GM23248 (cell line): Measurements from ENCODE around the gene TEX264. TPM values are rescaled to one million over a fixed set of nuclear protein-coding genes. Genes with fewer than 3 reads are reported as not detected.

Source experiments
- DNase-seq: peaks from one replicate; pipeline ENCODE4 v3.0.0-alpha.2; 2015
- H2AFZ ChIP-seq: fragments of 200-600 bp; sonication (generic); 2 replicates; pipeline ENCODE4 v1.6.1; 2016; ENCODE audit warnings: antibody characterized with exemption
- H3F3A ChIP-seq: fragments of 200-600 bp; sonication (generic); 2 replicates; pipeline ENCODE4 v1.6.1; 2016; ENCODE audit warnings: mild to moderate bottlenecking, antibody characterized with exemption, mixed run types; ENCODE audit not compliant: insufficient read depth
- H3K27ac ChIP-seq: fragments of 200-600 bp; sonication (generic); 2 replicates; pipeline ENCODE4 v1.5.1; 2016; ENCODE audit warnings: mild to moderate bottlenecking
- H3K27me3 ChIP-seq: fragments of 200-600 bp; sonication (generic); replicated peaks from 2 replicates; pipeline ENCODE4 v1.6.1; 2016; ENCODE audit warnings: mild to moderate bottlenecking; ENCODE audit not compliant: insufficient read depth
- H3K36me3 ChIP-seq: fragments of 200-600 bp; sonication (generic); 2 replicates; pipeline ENCODE4 v1.6.1; 2016; ENCODE audit warnings: low read depth, mild to moderate bottlenecking
- H3K4me1 ChIP-seq: fragments of 200-600 bp; sonication (generic); 2 replicates; pipeline ENCODE4 v1.6.1; 2016; ENCODE audit warnings: mild to moderate bottlenecking; ENCODE audit not compliant: insufficient read depth
- H3K4me2 ChIP-seq: fragments of 200-600 bp; sonication (generic); one replicate; pipeline ENCODE4 v1.6.1; 2016; ENCODE audit warnings: mild to moderate bottlenecking; ENCODE audit not compliant: unreplicated experiment
- H3K4me3 ChIP-seq: fragments of 200-600 bp; sonication (generic); 2 replicates; pipeline ENCODE4 v1.5.1; 2016; ENCODE audit warnings: mild to moderate bottlenecking
- H3K79me2 ChIP-seq: fragments of 200-600 bp; sonication (generic); 2 replicates; pipeline ENCODE4 v1.6.1; 2016; ENCODE audit warnings: mild to moderate bottlenecking; ENCODE audit not compliant: insufficient read depth
- H3K9ac ChIP-seq: fragments of 200-600 bp; sonication (generic); 2 replicates; pipeline ENCODE4 v1.6.1; 2016; ENCODE audit warnings: mild to moderate bottlenecking
- H3K9me2 ChIP-seq: fragments of 200-600 bp; sonication (generic); 2 replicates; pipeline ENCODE4 v1.6.1; 2016; ENCODE audit warnings: mixed run types, mild to moderate bottlenecking, moderate library complexity; ENCODE audit not compliant: insufficient read depth
- H3K9me3 ChIP-seq: fragments of 200-600 bp; sonication (generic); one replicate; pipeline ENCODE4 v1.6.1; 2017; ENCODE audit warnings: low read depth
- H4K20me1 ChIP-seq: fragments of 200-600 bp; sonication (generic); 2 replicates; pipeline ENCODE4 v1.6.0; 2016; ENCODE audit not compliant: insufficient read depth
- EZH2 ChIP-seq: fragments of 200-600 bp; sonication (generic); IDR thresholded peaks from 2 replicates; pipeline ENCODE4 v1.6.1; 2018; ENCODE audit warnings: antibody characterized with exemption, mild to moderate bottlenecking; ENCODE audit not compliant: insufficient read depth, poor library complexity, severe bottlenecking
- EZH2phosphoT487 ChIP-seq: fragments of 200-600 bp; sonication (generic); IDR thresholded peaks from 2 replicates; pipeline ENCODE4 v1.6.1; 2018; ENCODE audit warnings: antibody characterized with exemption, moderate library complexity, mild to moderate bottlenecking, low read depth; ENCODE audit not compliant: insufficient read depth
- WGBS, 2 experiments: methylation state at CpG; one replicate each; pipeline ENCODE4 v1.1.6; 2015 to 2017; ENCODE audit warnings: low lambda C conversion rate in 2 of 2, low coverage in 1 of 2; ENCODE audit errors: missing lambda C conversion rate in 2 of 2; 5-methylcytosine and 5-hydroxymethylcytosine counted together
- in situ Hi-C: fragments of 300-500 bp; cut with MboI; formaldehyde crosslinking; loops from 2 replicates; pipeline ENCODE4 v1.15.0; 2020
- polyA plus RNA-seq: library from polyadenylated mRNA; unstranded; fragments of >200 nt; fragmentation: Nextera tagmentation; extraction: Ambion mirVana; gene quantifications from 2 replicates; pipeline ENCODE4 v1.2.1, GENCODE V29; 2016
- total RNA-seq: library from RNA; depleted of rRNA; stranded (reverse); fragments of >200 nt; shearing (Covaris generic); gene quantifications from 2 replicates; pipeline ENCODE4 v1.2.3, GENCODE V29; 2014

The TEX264 gene
- total and polyA plus RNA-seq, 2 experiments from 2014 or later = 66.7 to 89.8 TPM

- in situ Hi-C loops = no loop called here
- Histone ChIP-seq H3F3A (no peaks in the 10 kb centered on the region), H3K4me1 (no peaks in the 10 kb centered on the region), H3K27me3 (no peaks in the 10 kb centered on the region), H3K4me2 (no peak overlapping the region), H3K9me3 (no peaks in the 10 kb centered on the region), H3K36me3 (no peaks in the 10 kb centered on the region), H3K79me2 (no peaks in the 10 kb centered on the region), H2AFZ (no peak overlapping the region), H3K9ac (no peak overlapping the region), H3K27ac (no peak overlapping the region), H3K9me2 (no peaks in the 10 kb centered on the region), H3K4me3 (no peak overlapping the region), H4K20me1 (no peaks in the 10 kb centered on the region)
- DNase-seq = no peak
- TF ChIP-seq EZH2phosphoT487 = no peak
- 94 to 97% methylated on average over 8 of the region's 8 CpGs for WGBS, 2 experiments
Measured at GRCh38 chr3:51692980-51693395, 21.9 kb downstream of the TEX264 start.

- H4K20me1 ChIP-seq = no peaks in the 10 kb centered on the region
Measured at GRCh38 chr3:51696954-51697353, 25.9 kb downstream of the TEX264 start.

GRCh38 chr3:51698209-51698608 lies 27.2 kb downstream of the TEX264 start:
- Histone ChIP-seq H4K20me1 (no peaks in the 10 kb centered on the region), H3K27me3 (no peaks in the 10 kb centered on the region), H3K79me2 (no peaks in the 10 kb centered on the region), H3K9me2 (no peaks in the 10 kb centered on the region), H3K9ac (no peak overlapping the region), H3K27ac (no peak overlapping the region), H3K4me3 (no peak overlapping the region), H3K36me3 (no peaks in the 10 kb centered on the region), H3K9me3 (no peaks in the 10 kb centered on the region), H3F3A (no peaks in the 10 kb centered on the region), H3K4me1 (no peaks in the 10 kb centered on the region), H2AFZ (no peak overlapping the region), H3K4me2 (no peak overlapping the region)
- in situ Hi-C loops = no loop called here
- DNase-seq = no peak
- WGBS, 2 experiments = 98 to 100% methylated on average over 6 of the region's 6 CpGs
- no peak for TF ChIP-seq EZH2phosphoT487
- TF ChIP-seq EZH2 = no peak

More at GRCh38 chr3:51696954-51697353, 25.9 kb downstream of the TEX264 start:
- TF ChIP-seq EZH2phosphoT487 (no peak), EZH2 (no peak)
- no peaks in the 10 kb centered on the region for H3K9me3 ChIP-seq
- DNase-seq = no peak
- no peaks in the 10 kb centered on the region for H3F3A ChIP-seq
- H3K9me2 ChIP-seq = no peaks in the 10 kb centered on the region
- no peaks in the 10 kb centered on the region for H3K36me3 ChIP-seq
- H3K27me3 ChIP-seq = no peaks in the 10 kb centered on the region
- H3K9ac ChIP-seq = no peak overlapping the region
- no peak overlapping the region for H3K27ac ChIP-seq
- H3K4me3 ChIP-seq = no peak overlapping the region
- H2AFZ ChIP-seq = no peak overlapping the region
- H3K4me2 ChIP-seq = no peak overlapping the region
- no peaks in the 10 kb centered on the region for H3K4me1 ChIP-seq
- H3K79me2 ChIP-seq = no peaks in the 10 kb centered on the region
- in situ Hi-C loops = no loop called here
- 95 to 96% methylated on average over 10 of the region's 10 CpGs for WGBS, 2 experiments

- no peaks in the 10 kb centered on the region for H3K9me3 ChIP-seq
- H3K79me2 ChIP-seq = no peaks in the 10 kb centered on the region
- no peak overlapping the region for H2AFZ ChIP-seq
- in situ Hi-C loops = no loop called here
- H3K4me3 ChIP-seq = no peak overlapping the region
- H3K27ac ChIP-seq = no peak overlapping the region
- no peaks in the 10 kb centered on the region for H3K9me2 ChIP-seq
- H3K36me3 ChIP-seq = no peaks in the 10 kb centered on the region
- WGBS, 2 experiments = 95 to 96% methylated on average over 2 of the region's 2 CpGs
- no peak overlapping the region for H3K9ac ChIP-seq
- H3K27me3 ChIP-seq = no peaks in the 10 kb centered on the region
- H3F3A ChIP-seq = no peaks in the 10 kb centered on the region
- TF ChIP-seq EZH2phosphoT487 = no peak
- TF ChIP-seq EZH2 = no peak
- no peaks in the 10 kb centered on the region for H3K4me1 ChIP-seq
- H3K4me2 ChIP-seq = no peak overlapping the region
- DNase-seq = no peak
- H4K20me1 ChIP-seq = no peaks in the 10 kb centered on the region
Measured at GRCh38 chr3:51700403-51700802, 29.4 kb downstream of the TEX264 start.

- Histone ChIP-seq H3K27ac (no peak overlapping the region), H4K20me1 (no peaks in the 10 kb centered on the region), H2AFZ (no peak overlapping the region), H3K79me2 (no peaks in the 10 kb centered on the region), H3F3A (no peaks in the 10 kb centered on the region), H3K4me2 (no peak overlapping the region), H3K9me3 (no peaks in the 10 kb centered on the region), H3K9ac (no peak overlapping the region), H3K27me3 (no peaks in the 10 kb centered on the region), H3K9me2 (no peaks in the 10 kb centered on the region), H3K36me3 (no peaks in the 10 kb centered on the region), H3K4me1 (no peaks in the 10 kb centered on the region), H3K4me3 (no peak overlapping the region)
- in situ Hi-C loops = no loop called here
- no peak for DNase-seq
- WGBS, 2 experiments = 94 to 100% methylated on average over 2 of the region's 2 CpGs
- TF ChIP-seq EZH2phosphoT487 (no peak), EZH2 (no peak)
Measured at GRCh38 chr3:51702156-51702555, 31.1 kb downstream of the TEX264 start.
